Measurements from ENCODE around the gene CNPY1. TPM values are rescaled to one million over a fixed set of nuclear protein-coding genes. Genes with fewer than 3 reads are reported as not detected.

Gene CNPY1
- total and polyA plus RNA-seq, 2 of the 8 experiments (the other 6 are each of a cell fraction or from before 2014, with no cell fraction given), result not detected

- Histone ChIP-seq H3K4me3 (ENCODE audit: extremely low read depth in 1 of 4, insufficient read depth in 2 of 4, low read depth in 3 of 4, low read length in 4 of 4) (no peak overlapping the region), H4K20me1 (replicated peaks in 1 of 2; ENCODE audit: control insufficient read depth in 1 of 2, insufficient read depth in 2 of 2, low read length in 2 of 2) (no peaks in the 10 kb centered on the region), H2BK120ac (replicated peaks; ENCODE audit: low read depth, low read length) (no peak overlapping the region), H2AK5ac (ENCODE audit: low read depth, low read length) (no peak overlapping the region), H2BK12ac (ENCODE audit: low read depth, low read length) (no peak overlapping the region), H3K23me2 (ENCODE audit: low read depth, low read length) (no peaks in the 10 kb centered on the region), H4K91ac (replicated peaks; ENCODE audit: insufficient read length, low read length) (no peak overlapping the region), H3K79me2 (ENCODE audit: control insufficient read depth in 1 of 2, insufficient read depth in 2 of 2, low read length in 2 of 2) (no peaks in the 10 kb centered on the region), H3K27me3 (replicated peaks in 1 of 4; ENCODE audit: control insufficient read depth in 3 of 4, extremely low read depth in 1 of 4, insufficient read depth in 3 of 4, low read length in 3 of 4) (peaks cover 0 to 31% (median 19%) of the 10 kb centered on the region in 4 experiments; a peak in 6 of 7 replicates), H2BK20ac (ENCODE audit: low read length) (no peak overlapping the region), H2BK15ac (ENCODE audit: low read length) (no peak overlapping the region), H3K56ac (replicated peaks; ENCODE audit: insufficient read length, low read depth, low read length) (no peak overlapping the region), H4K8ac (ENCODE audit: extremely low read depth, insufficient read depth, low read length) (no peak overlapping the region), H3K79me1 (ENCODE audit: low read depth, low read length) (no peaks in the 10 kb centered on the region), H3K18ac (ENCODE audit: extremely low read depth, low read length) (no peak overlapping the region), H3K4me2 (ENCODE audit: insufficient read depth in 1 of 2, low read depth in 2 of 2, low read length in 2 of 2) (no peak overlapping the region), H4K5ac (ENCODE audit: insufficient read length, low read depth, low read length) (no peak overlapping the region), H3K36me3 (ENCODE audit: control insufficient read depth in 2 of 4, insufficient read depth in 4 of 4, low read length in 3 of 4) (no peaks in the 10 kb centered on the region), H3K14ac (ENCODE audit: insufficient read length) (no peak overlapping the region), H3K9me3 (ENCODE audit: insufficient read depth in 2 of 2, low read depth in 1 of 2, low read length in 1 of 2) (peaks cover 0 to 3% of the 10 kb centered on the region in 2 experiments; a peak in 1 of 4 replicates), H3K9ac (replicated peaks in 1 of 4; ENCODE audit: extremely low read depth in 1 of 4, low read depth in 3 of 4, low read length in 3 of 4) (no peak overlapping the region), H3K4ac (replicated peaks; ENCODE audit: insufficient read length, low read depth, low read length) (no peak overlapping the region), H3K27ac (ENCODE audit: low read depth, low read length) (no peak overlapping the region), H3K4me1 (replicated peaks in 1 of 4; ENCODE audit: control insufficient read depth in 3 of 4, insufficient read depth in 4 of 4, low read length in 3 of 4) (no peaks in the 10 kb centered on the region; a peak in 1 of 7 replicates), H3K23ac (ENCODE audit: insufficient read length) (no peak overlapping the region), H2BK5ac (ENCODE audit: low read depth, low read length) (no peak overlapping the region), H2AFZ (ENCODE audit: low read length) (no peak overlapping the region)
- FAIRE-seq (no peak), DNase-seq (ENCODE audit: low read depth in 1 of 2, low spot score in 2 of 2) (no peak)
- 90% methylated on average over 14 of the region's 14 CpGs; no CpG with 5 or more reads in 1 of the 2 experiments for WGBS, 2 experiments (ENCODE audit: extremely low coverage in 1 of 2, insufficient coverage in 1 of 2, insufficient read length in 1 of 2, insufficient replicate concordance in 2 of 2, low coverage in 1 of 2, low lambda C conversion rate in 2 of 2, missing lambda C conversion rate in 1 of 2)
- POLR2A ChIA-PET (ENCODE audit: partially characterized antibody), result no interaction called here
- TF ChIP-seq EP300 (IDR thresholded peaks at IDR 0.05; ENCODE audit: borderline replicate concordance in 1 of 2, low read depth in 2 of 2, low read length in 2 of 2) (no peak), POLR2A (IDR thresholded peaks at IDR 0.05; ENCODE audit: control extremely low read depth in 1 of 2, low read depth in 2 of 2, low read length in 2 of 2) (no peak)
- CTCF ChIA-PET (ENCODE audit: partially characterized antibody), result no interaction called here
Observed at GRCh38 chr7:155521007-155521742, 25.2 kb downstream of the CNPY1 start.

Data from H1 (cell line).